H1 (cell line): Measurements from ENCODE around the gene COL5A1. TPM values are rescaled to one million over a fixed set of nuclear protein-coding genes. Genes with fewer than 3 reads are reported as not detected.

Experiments
- CEBPB ChIP-seq: IDR thresholded peaks from 2 replicates; pipeline ENCODE4 v1.6.1; 2012; ENCODE audit warnings: low read depth, low read length
- PHF8 ChIP-seq: fragments of 200-600 bp; sonication (generic); conservative IDR thresholded peaks from 2 replicates; pipeline ENCODE4 v1.7.1; 2012; ENCODE audit warnings: low read depth, mild to moderate bottlenecking, inconsistent platforms, low read length, moderate library complexity
- SIRT6 ChIP-seq: IDR thresholded peaks from one replicate; pipeline ENCODE4 v1.7.1; 2012; ENCODE audit warnings: low read length, inconsistent platforms
- USF2 ChIP-seq: IDR thresholded peaks from 2 replicates; pipeline ENCODE4 v1.6.1; 2011; ENCODE audit warnings: low read length, improper control_type of control experiment
- polyA plus RNA-seq, 7 experiments: library from polyadenylated mRNA; depleted of rRNA in 3 of 7; stranded (reverse) in 5 of 7; unstranded in 2 of 7; fragments of >200 nt in 5 of 7; fragments of 200-250 nt in 2 of 7; gene quantifications; 1 replicate in 5 of 7; 2 replicates in 1 of 7; 4 replicates in 1 of 7; pipeline versions ENCODE4 v1.2.1 to v1.2.3, GENCODE V29; 2011 to 2013; ENCODE audit warnings: missing spikeins in 2 of 7, mixed read lengths in 2 of 7
- total RNA-seq: library from RNA; stranded (reverse); fragmentation: NEBNext Ultra II Directional; extraction: Animal tissue kit (Norgen Biotek cat#: 25700); gene quantifications from 2 replicates; pipeline ENCODE4 v1.2.1, GENCODE V29; 2021

Gene COL5A1
- total and polyA plus RNA-seq, 2 of the 8 experiments (the other 6 are each of a cell fraction or from before 2014, with no cell fraction given): 3.8 to 12.0 TPM

DNA sequence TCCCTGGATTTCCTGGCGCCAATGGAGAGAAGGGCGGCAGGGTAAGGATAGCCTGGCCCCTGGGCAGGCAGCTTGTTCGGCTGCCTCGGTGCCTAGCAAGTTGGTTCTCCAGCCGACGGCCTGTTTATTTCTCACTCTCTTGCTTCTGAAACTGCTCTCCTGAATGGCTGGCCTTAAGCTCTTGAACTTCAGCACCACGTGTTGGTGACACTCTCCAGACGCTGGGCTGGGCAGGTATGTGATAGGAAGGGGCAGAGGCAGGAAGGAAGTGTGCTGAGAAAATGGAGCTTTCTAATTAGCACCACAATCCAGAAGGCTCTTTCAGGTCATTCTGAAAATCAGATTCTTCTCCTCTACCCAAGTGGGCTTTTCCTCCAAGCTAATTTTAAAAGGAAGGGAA, 147.6 kb downstream of the COL5A1 start (continued):
- TF ChIP-seq USF2 (no peak), CEBPB (no peak), PHF8 (no peak), SIRT6 (no peak)
- TF ChIP-seq, all 59 proteins: peak for 0
